Thymus (tissue), 11 donors: ENCODE results near the gene CCDC61. TPM values are rescaled to one million over a fixed set of nuclear protein-coding genes. Genes with fewer than 3 reads are reported as not detected.

Experiments
- DNase-seq, 9 donors: peaks; one replicate each; pipeline ENCODE4 v3.0.0-alpha.2; 2013; ENCODE audit warnings: low spot score in 9 of 9, low read depth in 6 of 9, missing footprints in 1 of 9
- H3K27ac ChIP-seq, 2 donors: one replicate each; pipeline ENCODE4 v1.5.1; 2013; ENCODE audit warnings: control low read depth in 1 of 2, low read depth in 1 of 2, low read length in 1 of 2, mild to moderate bottlenecking in 1 of 2, moderate library complexity in 1 of 2
- H3K27me3 ChIP-seq, 2 donors: one replicate each; pipeline ENCODE4 v1.5.1; 2013; ENCODE audit warnings: low read length in 1 of 2; ENCODE audit not compliant: control insufficient read depth in 2 of 2, insufficient read depth in 1 of 2
- H3K36me3 ChIP-seq, 2 donors: one replicate each; pipeline ENCODE4 v1.5.1; 2013; ENCODE audit warnings: low read length in 1 of 2, mild to moderate bottlenecking in 1 of 2, moderate library complexity in 1 of 2; ENCODE audit not compliant: control insufficient read depth in 2 of 2, insufficient read depth in 2 of 2
- H3K4me1 ChIP-seq, 2 donors: one replicate each; pipeline ENCODE4 v1.5.1; 2013; ENCODE audit warnings: low read length in 2 of 2; ENCODE audit not compliant: control insufficient read depth in 2 of 2, insufficient read depth in 2 of 2
- H3K4me3 ChIP-seq, 2 donors: one replicate each; pipeline ENCODE4 v1.5.1; 2013; ENCODE audit warnings: low read length in 2 of 2, control low read depth in 1 of 2, mild to moderate bottlenecking in 1 of 2
- H3K9me3 ChIP-seq, 2 donors: one replicate each; pipeline ENCODE4 v1.5.1; 2013; ENCODE audit warnings: low read length in 1 of 2, mild to moderate bottlenecking in 1 of 2; ENCODE audit not compliant: control insufficient read depth in 2 of 2, insufficient read depth in 1 of 2
- WGBS: extraction: QIAGEN DNeasy Blood & Tissue Kit; methylation state at CpG from one replicate; pipeline ENCODE4 v1.1.7; 2013; 5-methylcytosine and 5-hydroxymethylcytosine counted together
- polyA plus RNA-seq: library from polyadenylated mRNA; stranded (reverse); fragments of 200-250 nt; gene quantifications from one replicate; pipeline ENCODE4 v1.2.3, GENCODE V29; 2013
- total RNA-seq: library from RNA; stranded (reverse); fragments of 120-200 nt; gene quantifications from one replicate; pipeline ENCODE4 v1.2.4, GENCODE V29; 2013
- donor health status: healthy.

The CCDC61 gene
- total and polyA plus RNA-seq, 2 donors, result 11.3 to 23.0 TPM

- H3K36me3 ChIP-seq, result no peaks in the 10 kb centered on the region
- no peak overlapping the region for H3K27ac ChIP-seq
- no peaks in the 10 kb centered on the region for H3K4me1 ChIP-seq
- peaks cover 34 to 76% of the 10 kb centered on the region in 2 donors for H3K27me3 ChIP-seq
- WGBS, result 22% methylated on average over 18 of the region's 18 CpGs
- H3K9me3 ChIP-seq, result peaks cover 1 to 4% of the 10 kb centered on the region in 2 donors
- no peak overlapping the region for H3K4me3 ChIP-seq
- no peak for DNase-seq
Measured at GRCh38 chr19:45972081-45972946, 23.0 kb upstream of the CCDC61 start.

DNA sequence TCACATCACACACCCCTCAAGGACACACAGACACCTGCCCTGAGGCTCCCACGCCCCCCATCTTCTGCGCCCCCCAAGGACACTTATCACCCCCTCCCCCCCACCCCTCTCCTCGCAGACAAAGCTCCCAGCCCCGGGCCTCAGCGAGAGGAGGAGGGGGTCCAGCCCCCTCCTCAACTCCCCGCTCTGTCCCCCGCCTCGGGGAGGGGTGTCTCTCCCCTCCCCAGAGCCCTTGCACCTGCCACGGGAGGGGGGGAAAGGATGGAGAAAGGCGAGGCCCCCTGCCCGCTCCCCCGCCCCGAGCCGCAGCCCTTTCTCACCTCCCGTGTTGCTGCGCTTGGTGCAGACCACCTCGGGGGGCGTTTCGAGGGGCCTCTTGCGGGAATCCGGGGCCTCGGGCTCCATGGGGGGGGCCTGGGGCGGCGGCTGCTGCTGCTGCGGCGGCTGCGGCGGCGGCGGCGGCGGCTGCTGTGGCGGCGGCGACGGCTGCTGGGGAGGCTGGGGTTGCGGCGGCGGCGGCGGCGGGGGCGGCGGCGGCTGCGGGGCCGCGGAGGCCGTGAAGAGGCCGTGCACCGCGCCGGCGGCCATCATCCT, 22.2 kb upstream of the CCDC61 start:
- Histone ChIP-seq H3K27me3 (peaks cover 34 to 76% of the 10 kb centered on the region in 2 donors), H3K9me3 (peaks cover 1 to 4% of the 10 kb centered on the region in 2 donors)

GRCh38 chr19:45973553-45974338, 21.5 kb upstream of the CCDC61 start, which contains the start of gene NOVA2:
NOVA2 (minus strand) TSS chr19:45973865; CDS start chr19:45973351, 514 bp downstream.
- H3K4me3 ChIP-seq, result no peak within 1 kb of the TSS
- no peaks in the 10 kb centered on the region for H3K4me1 ChIP-seq
- no peak for DNase-seq
- no peaks in the 10 kb centered on the region for H3K36me3 ChIP-seq
- H3K27me3 ChIP-seq, result peaks cover 34 to 74% of the 10 kb centered on the region in 2 donors
- peaks cover 1 to 4% of the 10 kb centered on the region in 2 donors for H3K9me3 ChIP-seq
- WGBS, result 10% methylated on average over 54 of the region's 58 CpGs
- no peak within 1 kb of the TSS for H3K27ac ChIP-seq

More for the DNA sequence above, 22.2 kb upstream of the CCDC61 start:
- Histone ChIP-seq H3K36me3 (no peaks in the 10 kb centered on the region), H3K4me3 (no peak overlapping the region), H3K27ac (no peak overlapping the region), H3K4me1 (no peaks in the 10 kb centered on the region)
- DNase-seq, result no peak
- WGBS, result 3% methylated on average over 48 of the region's 54 CpGs

- Histone ChIP-seq H3K9me3 (peaks cover 1 to 4% of the 10 kb centered on the region in 2 donors), H3K36me3 (no peaks in the 10 kb centered on the region), H3K27ac (no peak overlapping the region), H3K4me1 (no peaks in the 10 kb centered on the region), H3K27me3 (peaks cover 34 to 65% of the 10 kb centered on the region in 2 donors), H3K4me3 (no peak overlapping the region)
- 83% methylated on average over 11 of the region's 11 CpGs for WGBS
- no peak for DNase-seq
Measured at GRCh38 chr19:45975306-45976070, 19.8 kb upstream of the CCDC61 start.

- H3K27ac ChIP-seq, result no peak overlapping the region
- H3K27me3 ChIP-seq, result peaks cover 27 to 58% of the 10 kb centered on the region in 2 donors
- H3K4me3 ChIP-seq, result no peak overlapping the region
- H3K4me1 ChIP-seq, result no peaks in the 10 kb centered on the region
- H3K9me3 ChIP-seq, result peaks cover 1 to 4% of the 10 kb centered on the region in 2 donors
- no peaks in the 10 kb centered on the region for H3K36me3 ChIP-seq
- no peak for DNase-seq
- 57% methylated on average over 14 of the region's 14 CpGs for WGBS
Measured at GRCh38 chr19:45976178-45976577, 19.1 kb upstream of the CCDC61 start.

DNA sequence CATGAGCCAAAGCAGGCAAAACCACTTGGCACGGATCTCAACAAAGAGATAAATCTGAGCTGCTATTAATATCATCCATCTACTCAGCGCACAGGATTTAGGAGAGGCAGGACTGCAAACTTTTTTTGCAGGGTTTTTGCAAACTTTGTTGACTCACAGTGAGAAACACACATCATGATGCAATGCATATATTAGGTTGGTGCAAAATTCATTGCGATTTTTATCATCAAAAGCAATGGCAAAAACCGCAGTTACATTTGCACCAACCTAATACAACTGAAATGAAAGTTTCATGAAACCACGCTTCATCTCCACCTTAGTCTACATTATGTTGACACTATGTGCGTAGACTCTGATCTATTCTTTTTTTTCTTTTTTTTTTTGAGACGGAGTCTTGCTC, 17.1 kb upstream of the CCDC61 start:
- peaks cover 11 to 44% of the 10 kb centered on the region in 2 donors for H3K27me3 ChIP-seq
- H3K4me3 ChIP-seq, result no peak overlapping the region
- no peak overlapping the region for H3K27ac ChIP-seq
- WGBS, result 93% methylated on average over 7 of the region's 7 CpGs
- H3K4me1 ChIP-seq, result no peaks in the 10 kb centered on the region
- DNase-seq, result no peak
- peaks cover 1 to 4% of the 10 kb centered on the region in 2 donors for H3K9me3 ChIP-seq
- H3K36me3 ChIP-seq, result no peaks in the 10 kb centered on the region

- H3K36me3 ChIP-seq, result no peaks in the 10 kb centered on the region
- peaks cover 0 to 14% of the 10 kb centered on the region in 2 donors for H3K27me3 ChIP-seq
- H3K9me3 ChIP-seq, result no peaks in the 10 kb centered on the region
- no peak for DNase-seq
- 65% methylated on average over 2 of the region's 2 CpGs for WGBS
- no peaks in the 10 kb centered on the region for H3K4me1 ChIP-seq
- H3K4me3 ChIP-seq, result no peak overlapping the region
- H3K27ac ChIP-seq, result no peak overlapping the region
Measured at GRCh38 chr19:45981350-45981749, 13.9 kb upstream of the CCDC61 start.

DNA sequence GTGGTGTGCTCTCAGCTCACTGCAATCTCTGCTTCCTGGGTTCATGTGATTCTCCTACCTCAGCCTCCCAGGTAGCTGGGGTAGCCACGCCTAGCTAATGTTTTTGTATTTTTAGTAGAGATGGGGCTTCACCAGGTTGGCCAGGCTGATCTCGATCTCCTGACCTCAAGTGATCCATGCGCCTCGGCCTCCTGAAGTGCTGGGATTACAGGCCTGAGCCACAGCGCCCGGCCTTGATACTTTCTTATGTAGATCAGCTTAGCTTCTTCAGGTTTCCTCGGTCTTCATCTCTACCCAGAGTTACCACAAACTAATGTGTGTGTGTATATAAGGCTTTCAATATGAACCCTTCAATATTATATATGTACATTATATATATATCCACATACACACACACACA, 9.9 kb upstream of the CCDC61 start:
- Histone ChIP-seq H3K27me3 (peaks cover 0 to 17% of the 10 kb centered on the region in 2 donors), H3K4me1 (no peaks in the 10 kb centered on the region), H3K4me3 (no peak overlapping the region), H3K36me3 (no peaks in the 10 kb centered on the region), H3K27ac (no peak overlapping the region), H3K9me3 (no peaks in the 10 kb centered on the region)
- DNase-seq, result no peak
- 92% methylated on average over 7 of the region's 7 CpGs for WGBS
